Omental fat pad (tissue), 4 donors: Measurements from ENCODE around the gene FBXO42. TPM values are rescaled to one million over a fixed set of nuclear protein-coding genes. Genes with fewer than 3 reads are reported as not detected.
"Not testable (repeated sequence)": the region's sequence is repeated elsewhere in the genome, so short reads cannot be mapped to it uniquely, and the experiment has no call there.

Experiments
- ATAC-seq: fragments of 150-250 bp; one replicate; pipeline ENCODE4 v1.9.1; 2016; ENCODE audit warnings: mild to moderate bottlenecking, moderate library complexity; ENCODE audit not compliant: low FRiP score
- DNase-seq: peaks from one replicate; pipeline ENCODE4 v3.0.0-alpha.2; 2019; ENCODE audit warnings: low spot score
- total RNA-seq, 4 donors: library from RNA; depleted of rRNA; stranded (reverse); fragments of >200 nt; gene quantifications; one replicate each; pipeline ENCODE4 v1.1.0, GENCODE V29; 2016
- TF ChIP-seq, protein P1 (sequence below), 3 donors: fragments of 450-650 bp; IDR thresholded peaks; one replicate each; pipeline ENCODE4 v1.5.1; 2016 to 2017; ENCODE audit warnings: antibody characterized with exemption in 3 of 3, mild to moderate bottlenecking in 3 of 3, moderate library complexity in 2 of 3

Gene FBXO42
- total RNA-seq, 4 donors from 2014 or later, result 16.1 to 29.8 (median 19.2) TPM

DNA sequence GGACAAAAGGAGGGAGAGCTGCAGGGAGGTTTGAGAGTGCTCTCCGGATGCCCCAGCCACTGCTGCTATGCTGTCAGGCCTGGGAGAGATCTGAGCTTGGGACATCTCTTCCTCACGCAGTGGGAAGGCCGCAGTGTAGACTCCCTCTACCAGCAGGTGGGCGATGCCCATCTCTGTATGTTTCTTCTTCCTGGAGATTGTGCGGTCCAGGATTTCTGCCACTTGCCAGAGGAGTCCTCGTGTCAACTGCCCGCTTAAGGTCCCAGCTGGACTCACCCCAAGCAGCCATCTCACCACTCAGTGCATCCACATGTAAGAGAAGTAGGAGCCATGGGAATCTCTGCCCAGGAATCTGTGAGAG lies 126.2 kb downstream of the FBXO42 start:
- ATAC-seq (no peak), DNase-seq (no peak)
- TF ChIP-seq, protein P1, sequence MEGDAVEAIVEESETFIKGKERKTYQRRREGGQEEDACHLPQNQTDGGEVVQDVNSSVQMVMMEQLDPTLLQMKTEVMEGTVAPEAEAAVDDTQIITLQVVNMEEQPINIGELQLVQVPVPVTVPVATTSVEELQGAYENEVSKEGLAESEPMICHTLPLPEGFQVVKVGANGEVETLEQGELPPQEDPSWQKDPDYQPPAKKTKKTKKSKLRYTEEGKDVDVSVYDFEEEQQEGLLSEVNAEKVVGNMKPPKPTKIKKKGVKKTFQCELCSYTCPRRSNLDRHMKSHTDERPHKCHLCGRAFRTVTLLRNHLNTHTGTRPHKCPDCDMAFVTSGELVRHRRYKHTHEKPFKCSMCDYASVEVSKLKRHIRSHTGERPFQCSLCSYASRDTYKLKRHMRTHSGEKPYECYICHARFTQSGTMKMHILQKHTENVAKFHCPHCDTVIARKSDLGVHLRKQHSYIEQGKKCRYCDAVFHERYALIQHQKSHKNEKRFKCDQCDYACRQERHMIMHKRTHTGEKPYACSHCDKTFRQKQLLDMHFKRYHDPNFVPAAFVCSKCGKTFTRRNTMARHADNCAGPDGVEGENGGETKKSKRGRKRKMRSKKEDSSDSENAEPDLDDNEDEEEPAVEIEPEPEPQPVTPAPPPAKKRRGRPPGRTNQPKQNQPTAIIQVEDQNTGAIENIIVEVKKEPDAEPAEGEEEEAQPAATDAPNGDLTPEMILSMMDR (IDR thresholded peaks at IDR 0.05), result no peak

DNA sequence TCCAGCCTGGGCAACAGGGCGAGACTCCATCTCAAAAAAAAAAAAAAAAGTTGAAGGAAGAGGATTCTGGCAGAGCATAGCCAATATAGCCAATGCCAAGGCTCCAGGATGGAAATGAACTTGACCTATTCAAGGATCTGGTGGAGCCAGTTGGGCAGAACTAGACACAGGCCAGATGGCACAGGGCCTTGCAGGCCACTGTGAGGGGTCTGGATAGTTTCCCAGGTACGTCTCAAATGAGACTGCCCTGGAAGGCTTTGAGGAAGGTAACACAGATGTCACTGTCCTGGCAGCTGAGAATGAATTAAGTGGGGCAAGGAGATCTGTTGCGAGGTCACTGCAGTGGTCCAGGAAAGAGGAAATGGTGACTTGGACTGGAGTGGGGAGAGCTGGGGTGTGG lies 127.8 kb downstream of the FBXO42 start:
- DNase-seq (no peak), ATAC-seq (no peak)
- TF ChIP-seq, protein P1 (IDR thresholded peaks at IDR 0.05), result no peak

DNA sequence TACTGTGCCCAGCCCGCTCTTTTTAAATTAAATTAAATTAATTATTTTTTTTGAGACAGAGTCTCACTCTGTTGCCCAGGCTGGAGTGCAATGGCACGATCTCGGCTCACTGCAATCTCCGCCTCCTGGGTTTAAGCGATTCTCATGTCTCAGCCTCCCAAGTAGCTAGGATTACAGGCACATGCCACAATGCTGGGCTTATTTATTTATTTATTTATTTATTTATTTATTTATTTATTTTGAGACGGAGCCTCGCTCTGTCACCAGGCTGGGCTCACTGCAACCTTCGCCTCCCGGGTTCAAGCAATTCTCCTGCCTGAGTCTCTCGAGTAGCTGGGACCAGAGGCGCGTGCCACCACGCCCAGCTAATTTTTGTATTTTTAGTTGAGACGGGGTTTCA lies 129.6 kb downstream of the FBXO42 start:
- not testable (repeated sequence) for ATAC-seq, DNase-seq

DNA sequence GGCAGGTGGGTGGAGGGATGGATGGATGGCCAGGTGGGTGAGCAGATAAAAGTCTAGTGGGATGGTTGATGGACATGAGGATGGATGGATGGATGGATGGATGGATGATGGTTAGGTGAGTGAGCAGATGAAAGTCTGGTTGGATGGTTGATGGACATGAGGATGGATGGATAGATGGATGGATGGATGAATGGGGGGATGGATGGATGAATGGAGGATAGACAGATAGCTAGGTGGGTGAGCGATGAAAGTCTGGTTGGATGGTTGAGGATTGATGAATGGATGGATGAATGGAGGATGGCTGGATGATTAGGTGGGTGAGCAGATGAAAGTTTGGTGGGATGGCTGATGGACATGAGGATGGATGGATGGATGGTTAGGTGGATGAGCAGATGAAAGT lies 130.8 kb downstream of the FBXO42 start:
- DNase-seq (no peak), ATAC-seq (no peak)
- TF ChIP-seq, protein P1 (IDR thresholded peaks at IDR 0.05), result no peak

DNA sequence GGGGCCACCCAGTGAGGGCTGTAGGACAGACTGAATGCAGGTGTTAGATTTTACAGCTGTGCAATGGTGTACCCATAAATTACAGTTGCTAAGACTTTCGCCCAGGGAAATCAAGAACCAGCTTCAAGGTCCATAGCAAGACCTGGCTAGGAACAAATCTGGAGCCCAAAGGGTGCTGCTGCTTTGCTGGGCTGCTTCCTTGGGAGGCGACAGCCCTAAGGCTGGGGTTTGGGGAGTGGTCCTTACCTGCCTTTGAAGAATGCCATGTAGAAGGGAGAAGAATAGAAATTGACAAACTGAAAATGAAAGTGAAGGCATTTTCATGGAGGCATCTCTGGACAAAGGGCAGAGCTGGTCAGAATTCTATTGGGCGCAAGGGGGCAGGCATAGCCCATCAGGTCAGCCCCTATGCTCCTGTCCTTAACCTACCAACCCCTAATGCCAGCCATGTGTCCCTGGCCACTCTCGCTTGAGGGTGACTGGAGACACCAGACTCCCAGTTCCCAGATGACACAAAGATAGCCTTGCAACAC lies 132.2 kb downstream of the FBXO42 start:
- ATAC-seq (no peak), DNase-seq (no peak)
- TF ChIP-seq, protein P1 (IDR thresholded peaks at IDR 0.05), result no peak

DNA sequence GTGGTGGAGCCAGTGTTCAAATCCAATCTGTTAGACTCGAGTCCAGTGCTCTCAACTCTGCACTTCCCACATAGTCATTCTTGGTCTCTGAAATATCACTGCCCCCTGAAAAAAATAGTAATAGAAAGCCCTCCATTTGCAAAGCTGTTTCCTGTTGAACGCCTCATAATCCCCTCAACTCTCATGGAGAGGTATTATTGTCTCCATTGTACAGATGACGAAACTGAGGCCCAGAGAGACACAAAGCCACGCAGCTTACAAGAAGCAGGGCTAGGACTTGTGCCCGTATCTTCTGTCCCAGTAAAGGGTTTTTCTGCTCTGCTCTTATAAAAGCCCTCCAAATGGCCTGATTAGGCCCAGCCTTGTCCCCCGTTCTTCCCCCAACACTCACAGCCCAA lies 133.6 kb downstream of the FBXO42 start:
- DNase-seq, result no peak
- TF ChIP-seq, protein P1 (IDR thresholded peaks at IDR 0.05), result no peak
- ATAC-seq, result no peak

DNA sequence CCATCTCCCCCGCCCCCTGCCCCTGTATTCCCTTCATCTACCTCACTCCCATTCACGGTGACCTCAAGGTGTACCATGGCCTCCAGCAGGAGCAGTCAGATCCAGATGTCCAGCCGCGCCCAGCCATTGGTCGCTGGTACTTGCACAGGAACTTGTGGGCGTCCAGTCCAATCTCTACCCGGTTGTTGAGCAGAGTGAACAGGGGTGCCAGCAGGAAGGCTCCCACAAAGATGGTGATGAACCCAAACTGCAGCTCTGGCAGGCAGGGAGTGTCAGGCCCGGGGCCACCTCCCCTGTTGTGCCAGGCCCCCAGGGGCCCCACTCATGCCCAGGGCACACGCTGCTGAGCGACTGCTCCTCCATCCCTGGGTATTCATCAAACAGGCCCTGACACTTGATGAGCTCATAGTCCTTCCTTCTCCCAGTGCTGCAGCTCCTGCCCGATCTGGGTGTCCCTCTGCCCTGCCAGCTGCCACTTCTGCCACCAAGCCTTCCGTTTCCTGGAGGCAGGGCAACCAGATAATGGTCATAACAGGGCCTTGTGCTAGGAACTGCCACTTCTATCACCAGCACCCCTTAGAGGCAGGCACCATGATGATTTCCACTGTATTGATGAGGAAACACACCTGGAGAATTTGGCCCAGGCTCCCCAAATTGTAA lies 134.1 kb downstream of the FBXO42 start:
- ATAC-seq (no peak), DNase-seq (no peak)
- TF ChIP-seq, protein P1 (IDR thresholded peaks at IDR 0.05), result no peak
